Heart right ventricle (tissue), 16 donors: ENCODE data around the gene CASP8. TPM values are rescaled to one million over a fixed set of nuclear protein-coding genes. Genes with fewer than 3 reads are reported as not detected.

Experiments used
- ATAC-seq, 8 donors: fragments of 200-7000 bp; cut with Tn5 transposase; one replicate each; pipeline ENCODE4 v1.9.1; 2020; ENCODE audit warnings: mild to moderate bottlenecking in 8 of 8, moderate library complexity in 8 of 8, moderate number of reproducible peaks in 1 of 8
- DNase-seq, 2 donors: peaks; one replicate each; pipeline ENCODE4 v3.0.0-alpha.2; 2020
- H3K27ac ChIP-seq, 10 donors: fragments of 200-600 bp; sonication (generic) in 2 of 10; one replicate each; pipeline versions ENCODE4 v1.5.0 to v1.8.0; 2020 to 2022; ENCODE audit warnings: mild to moderate bottlenecking in 3 of 10
- H3K27me3 ChIP-seq, 7 donors: fragments of 200-600 bp; one replicate each; pipeline ENCODE4 v1.8.0; 2021 to 2022; ENCODE audit warnings: mild to moderate bottlenecking in 2 of 7
- H3K36me3 ChIP-seq, 9 donors: fragments of 200-600 bp; sonication (generic) in 1 of 9; one replicate each; pipeline versions ENCODE4 v1.5.0 to v1.8.0; 2020 to 2022; ENCODE audit warnings: mild to moderate bottlenecking in 2 of 9
- H3K4me1 ChIP-seq, 9 donors: fragments of 200-600 bp; sonication (generic) in 1 of 9; one replicate each; pipeline versions ENCODE4 v1.5.0 to v1.8.0; 2020 to 2022; ENCODE audit warnings: mild to moderate bottlenecking in 4 of 9
- H3K4me3 ChIP-seq, 10 donors: fragments of 200-600 bp; sonication (generic) in 2 of 10; one replicate each; pipeline versions ENCODE4 v1.5.0 to v1.8.0; 2020 to 2022; ENCODE audit warnings: mild to moderate bottlenecking in 7 of 10, moderate library complexity in 2 of 10
- H3K9me3 ChIP-seq, 11 donors: fragments of 200-600 bp in 10 of 11; sonication (generic) in 2 of 11; one replicate each; pipeline versions ENCODE4 v1.5.0 to v1.8.0; 2013 to 2022; ENCODE audit warnings: mild to moderate bottlenecking in 2 of 11, control low read depth in 1 of 11, moderate library complexity in 1 of 11
- WGBS, 2 donors: extraction: QIAGEN DNeasy Blood & Tissue Kit; methylation state at CpG; one replicate each; pipeline ENCODE4 v1.1.7; 2013; ENCODE audit warnings: inconsistent platforms in 1 of 2; 5-methylcytosine and 5-hydroxymethylcytosine counted together
- intact Hi-C, 10 donors: fragments of 100-400 bp; cut with DNase I; formaldehyde crosslinking; loops; one replicate each; pipeline versions ENCODE4 v1.11.1 to v1.14.2; 2022
- polyA plus RNA-seq, 2 donors: library from polyadenylated mRNA; stranded (reverse); fragments of 200-250 nt; gene quantifications; one replicate each; pipeline ENCODE4 v1.2.3, GENCODE V29; 2013
- total RNA-seq, 10 donors: library from RNA; stranded (reverse); fragmentation: NEBNext Ultra II Directional in 3 of 10; extraction: Animal tissue kit (Norgen Biotek cat#: 25700) in 3 of 10; gene quantifications; one replicate each; pipeline versions ENCODE4 v1.2.1 to v1.2.4, GENCODE V29; 2021 to 2023
- TF ChIP-seq, protein P1 (sequence below), 9 donors: fragments of 200-600 bp; sonication (generic) in 2 of 9; IDR thresholded peaks; one replicate each; pipeline versions ENCODE4 v1.5.0 to v1.8.0; 2021 to 2022; ENCODE audit warnings: antibody characterized with exemption in 9 of 9, mild to moderate bottlenecking in 5 of 9, moderate library complexity in 1 of 9
- donor health status: Arrhythmogenic right ventricular cardiomyopathy.
- donor health status: ischemic (EF 13 %, LVEDD 7.1; RV severe dilation, severe dysfunction).
- donor health status: healthy with polysubstance abuse.
- donor health status: DM: no; HTN: yes; CAD: no.
- donor health status: DM: no; HTN: no; CAD: no.
- donor health status: ischemic (EF 25% LVEDD 6.9; RV normal size, moderate dysfunction).
- donor health status: ischemic (EF 25% LVEDD 5.7; RV mildly dilated, moderate dysfunction).
- donor health status: healthy.
- donor health status: DM: yes; HTN: yes; CAD: no.
- donor health status: Ischemic cardiomyopathy.
- donor health status: ischemic (EF 35%, LVEDD 5.7; RV mildly dilated, moderate dysfunction).
- donor health status: nonischemic (EF 11% LVEDD 7.7; RV severe dilation, severe dysfunction).
- donor health status: DM: yes; HTN: yes; CAD: no.
- donor health status: PGD.
- donor health status: ischemic (EF 29% LVEDD 5.4; RV normal size, mild dysfunction).
- donor health status: nonischemic (EF 23%, LVEDD 6.1; RV moderate dilation, normal function).

The CASP8 gene
- total and polyA plus RNA-seq, 12 donors = 2.0 to 10.1 (median 3.4) TPM

DNA sequence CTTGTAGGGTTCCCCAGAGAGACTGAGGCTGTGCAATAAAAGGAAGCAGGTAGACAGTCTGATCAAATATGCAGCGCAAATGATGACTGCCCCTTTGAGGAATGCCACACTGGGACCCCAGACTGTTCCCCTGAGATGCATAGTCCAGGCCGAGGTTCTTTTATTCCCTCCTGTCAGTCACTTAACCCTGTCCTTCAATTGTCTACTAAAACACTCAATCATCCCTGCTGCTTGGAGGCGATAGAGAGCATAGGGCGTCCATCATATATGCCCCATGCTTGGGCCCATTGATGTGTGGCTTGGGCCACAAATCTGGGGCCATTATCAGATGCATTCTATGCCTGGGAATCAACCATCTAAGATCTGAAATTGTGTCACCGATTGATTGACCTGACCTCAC lies 15.5 kb upstream of the CASP8 start:
- DNase-seq (no peak), ATAC-seq (no peak)
- WGBS, 2 donors = 89 to 93% methylated on average over 5 of the region's 5 CpGs
- Histone ChIP-seq H3K4me3 (no peak overlapping the region), H3K36me3 (no peaks in the 10 kb centered on the region), H3K27me3 (no peaks in the 10 kb centered on the region), H3K4me1 (peaks cover 0 to 34% (median 0%) of the 10 kb centered on the region in 9 donors), H3K27ac (no peak overlapping the region), H3K9me3 (peaks cover 0 to 5% (median 0%) of the 10 kb centered on the region in 11 donors)
- TF ChIP-seq, protein P1, sequence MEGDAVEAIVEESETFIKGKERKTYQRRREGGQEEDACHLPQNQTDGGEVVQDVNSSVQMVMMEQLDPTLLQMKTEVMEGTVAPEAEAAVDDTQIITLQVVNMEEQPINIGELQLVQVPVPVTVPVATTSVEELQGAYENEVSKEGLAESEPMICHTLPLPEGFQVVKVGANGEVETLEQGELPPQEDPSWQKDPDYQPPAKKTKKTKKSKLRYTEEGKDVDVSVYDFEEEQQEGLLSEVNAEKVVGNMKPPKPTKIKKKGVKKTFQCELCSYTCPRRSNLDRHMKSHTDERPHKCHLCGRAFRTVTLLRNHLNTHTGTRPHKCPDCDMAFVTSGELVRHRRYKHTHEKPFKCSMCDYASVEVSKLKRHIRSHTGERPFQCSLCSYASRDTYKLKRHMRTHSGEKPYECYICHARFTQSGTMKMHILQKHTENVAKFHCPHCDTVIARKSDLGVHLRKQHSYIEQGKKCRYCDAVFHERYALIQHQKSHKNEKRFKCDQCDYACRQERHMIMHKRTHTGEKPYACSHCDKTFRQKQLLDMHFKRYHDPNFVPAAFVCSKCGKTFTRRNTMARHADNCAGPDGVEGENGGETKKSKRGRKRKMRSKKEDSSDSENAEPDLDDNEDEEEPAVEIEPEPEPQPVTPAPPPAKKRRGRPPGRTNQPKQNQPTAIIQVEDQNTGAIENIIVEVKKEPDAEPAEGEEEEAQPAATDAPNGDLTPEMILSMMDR (IDR thresholded peaks at IDR 0.05) = no peak
- intact Hi-C loops = no loop called here

DNA sequence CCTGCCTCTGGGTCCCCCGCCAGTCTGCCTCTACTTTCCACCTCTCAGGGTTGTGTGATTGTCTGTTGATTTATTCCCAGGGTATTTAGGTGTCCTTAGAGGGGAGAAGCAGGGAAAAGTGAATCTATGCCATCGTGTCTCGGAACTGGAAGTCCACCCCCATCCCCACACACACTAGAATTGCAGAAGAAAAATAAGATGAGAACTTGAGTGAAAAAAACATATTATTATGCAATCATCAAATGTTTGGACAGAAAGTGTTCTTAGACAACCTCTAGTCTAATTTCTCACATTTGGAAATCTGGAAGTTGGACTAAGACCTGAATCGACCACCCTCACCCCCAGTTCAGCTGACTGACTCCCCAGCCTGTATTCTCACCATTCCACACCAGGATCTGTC lies 14.1 kb upstream of the CASP8 start:
- intact Hi-C loops = no loop called here
- Histone ChIP-seq H3K36me3 (no peaks in the 10 kb centered on the region), H3K4me1 (peaks cover 0 to 21% (median 0%) of the 10 kb centered on the region in 9 donors), H3K4me3 (no peak overlapping the region), H3K27me3 (no peaks in the 10 kb centered on the region), H3K9me3 (peaks cover 0 to 5% (median 0%) of the 10 kb centered on the region in 11 donors), H3K27ac (peak overlapping the region in 1 of 10 donors; percentile 31)
- DNase-seq (no peak), ATAC-seq (no peak)
- TF ChIP-seq, protein P1 (IDR thresholded peaks at IDR 0.05) = no peak
- 64 to 66% methylated on average over 4 of the region's 4 CpGs for WGBS, 2 donors

DNA sequence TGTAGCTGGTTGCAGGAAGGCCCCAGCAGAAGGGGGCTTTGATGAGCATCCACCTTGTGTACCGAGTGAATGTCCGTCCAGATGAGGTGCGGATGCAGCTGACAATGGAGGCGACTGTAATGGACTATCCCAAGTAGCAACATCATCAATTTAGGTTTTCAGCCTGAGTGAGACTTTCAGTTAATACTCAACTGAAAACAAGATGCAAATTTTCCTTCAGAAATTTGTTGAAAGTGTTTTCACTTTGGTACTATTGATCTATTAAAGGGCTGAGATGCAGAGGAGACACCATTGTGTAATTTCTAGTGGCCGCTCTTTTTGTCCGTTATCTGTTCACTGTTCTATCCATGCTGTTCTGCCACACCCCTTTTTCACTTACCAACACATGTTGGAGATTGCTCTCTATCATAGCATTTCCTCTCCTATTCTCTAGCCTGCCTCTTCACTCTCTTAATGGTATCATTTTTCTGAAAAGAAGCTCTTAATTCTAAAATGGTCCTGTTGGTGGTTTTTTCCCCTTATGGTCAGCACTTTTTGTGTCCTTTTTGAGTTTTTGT lies 12.0 kb upstream of the CASP8 start:
- ATAC-seq = no peak
- 90 to 95% methylated on average over 6 of the region's 6 CpGs for WGBS, 2 donors
- H3K27me3 ChIP-seq = no peaks in the 10 kb centered on the region
- TF ChIP-seq, protein P1 (IDR thresholded peaks at IDR 0.05) = no peak
- no peak overlapping the region for H3K27ac ChIP-seq
- intact Hi-C loops = no loop called here
- DNase-seq = no peak
- H3K4me1 ChIP-seq = peaks cover 0 to 16% (median 0%) of the 10 kb centered on the region in 9 donors
- H3K36me3 ChIP-seq = no peaks in the 10 kb centered on the region
- no peaks in the 10 kb centered on the region for H3K9me3 ChIP-seq
- H3K4me3 ChIP-seq = no peak overlapping the region

DNA sequence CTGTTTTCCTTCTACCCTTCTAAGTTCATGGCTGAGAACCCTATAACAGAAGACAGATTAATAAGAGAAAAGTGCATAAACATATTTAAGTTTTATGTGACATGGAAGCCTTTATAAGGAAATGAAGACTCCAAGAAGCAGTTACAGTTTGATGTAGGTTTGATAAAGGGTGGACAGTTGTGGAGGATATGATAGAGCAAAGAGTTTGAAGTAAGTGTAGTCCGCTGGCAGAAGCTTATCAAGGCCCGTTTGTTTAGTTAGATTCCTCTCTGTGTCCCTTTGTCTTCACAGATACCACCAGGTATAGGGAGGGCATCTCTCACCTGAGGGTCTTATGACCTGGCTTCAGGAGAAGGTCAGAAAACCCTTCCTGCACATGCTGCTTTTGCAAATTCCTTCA lies 10.4 kb upstream of the CASP8 start:
- WGBS, 2 donors = 78 to 89% methylated on average over 2 of the region's 2 CpGs
- no peaks in the 10 kb centered on the region for H3K36me3 ChIP-seq
- ATAC-seq (no peak), DNase-seq (no peak)
- intact Hi-C loops = loop anchor here in 1 of 10 donors (10.0 kb wide), 1 partner anchor 115 kb away; no protein-coding TSS in a partner anchor
- H3K9me3 ChIP-seq = no peaks in the 10 kb centered on the region
- H3K4me1 ChIP-seq = peaks cover 0 to 30% (median 0%) of the 10 kb centered on the region in 9 donors
- TF ChIP-seq, protein P1 (IDR thresholded peaks at IDR 0.05) = no peak
- no peak overlapping the region for H3K4me3 ChIP-seq
- H3K27ac ChIP-seq = no peak overlapping the region
- H3K27me3 ChIP-seq = no peaks in the 10 kb centered on the region
